ENCODE results near the gene TCF7L1. TPM values are rescaled to one million over a fixed set of nuclear protein-coding genes. Genes with fewer than 3 reads are reported as not detected.
A peak's percentile ranks its signal among the peaks of the same experiment; 100 is the strongest.
"Not testable (repeated sequence)": the region's sequence is repeated elsewhere in the genome, so short reads cannot be mapped to it uniquely, and the experiment has no call there.

The TCF7L1 gene
- total RNA-seq, 2 donors from 2014 or later, result 8.3 to 8.8 TPM

GRCh38 chr2:85323351-85323987 is 190.3 kb downstream of the TCF7L1 start:
- ATAC-seq (ENCODE audit: insufficient number of reproducible peaks, low FRiP score, low read depth) (no peak), DNase-seq (ENCODE audit: low spot score) (no peak)
- H3K4me1 ChIP-seq (ENCODE audit: control insufficient read depth in 1 of 2, low read depth in 2 of 2), result peaks cover 36 to 58% of the 10 kb centered on the region in 2 donors
- H3K9me3 ChIP-seq, result no peaks in the 10 kb centered on the region
- H3K4me3 ChIP-seq, result no peak overlapping the region
- no peaks in the 10 kb centered on the region for H3K27me3 ChIP-seq (replicated peaks; ENCODE audit: insufficient read depth)
- H3K27ac ChIP-seq, result no peak overlapping the region
- no peak for TF ChIP-seq CTCF (IDR thresholded peaks at IDR 0.05)
- peaks cover 35% of the 10 kb centered on the region for H3K36me3 ChIP-seq

- H3K9me3 ChIP-seq; DNase-seq (ENCODE audit: low spot score); H3K4me3 ChIP-seq; H3K27ac ChIP-seq; H3K27me3 ChIP-seq (replicated peaks; ENCODE audit: insufficient read depth); ATAC-seq (ENCODE audit: insufficient number of reproducible peaks, low FRiP score, low read depth): not testable (repeated sequence)
- Histone ChIP-seq H3K4me1 (ENCODE audit: control insufficient read depth in 1 of 2, low read depth in 2 of 2) (peaks cover 39 to 55% of the 10 kb centered on the region in 2 donors), H3K36me3 (peaks cover 35% of the 10 kb centered on the region)
These were observed 190.8 kb downstream of the TCF7L1 start for GRCh38 chr2:85323988-85324367.

- peaks cover 40 to 55% of the 10 kb centered on the region in 2 donors for H3K4me1 ChIP-seq (ENCODE audit: control insufficient read depth in 1 of 2, low read depth in 2 of 2)
- H3K4me3 ChIP-seq, result peak overlapping the region; percentile 84
- H3K27ac ChIP-seq, result no peak overlapping the region
- DNase-seq (ENCODE audit: low spot score), result no peak
- no peaks in the 10 kb centered on the region for H3K9me3 ChIP-seq
- peaks cover 35% of the 10 kb centered on the region for H3K36me3 ChIP-seq
- TF ChIP-seq CTCF (IDR thresholded peaks at IDR 0.05), result no peak
- no peaks in the 10 kb centered on the region for H3K27me3 ChIP-seq (replicated peaks; ENCODE audit: insufficient read depth)
- ATAC-seq (ENCODE audit: insufficient number of reproducible peaks, low FRiP score, low read depth), result no peak
These were observed 191.7 kb downstream of the TCF7L1 start for GRCh38 chr2:85324639-85325465.

DNA sequence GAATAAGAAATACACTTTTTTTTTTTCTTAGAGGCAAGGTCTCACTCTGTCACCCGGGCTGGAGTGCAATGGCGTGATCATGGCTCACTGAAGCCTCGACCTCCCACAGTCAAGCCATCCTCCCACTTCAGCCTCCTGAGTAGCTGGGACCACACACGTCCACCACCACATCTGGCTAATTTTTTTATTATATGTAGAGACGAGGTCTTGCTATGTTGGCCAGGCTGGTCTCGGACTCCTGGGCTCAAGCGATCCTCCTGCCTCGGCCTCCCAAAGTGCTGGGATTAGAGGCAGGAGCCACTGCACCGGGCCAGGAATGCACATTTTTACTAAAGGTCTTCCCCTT is 192.2 kb downstream of the TCF7L1 start:
- Histone ChIP-seq H3K9me3 (no peaks in the 10 kb centered on the region), H3K36me3 (peaks cover 35% of the 10 kb centered on the region), H3K27me3 (replicated peaks; ENCODE audit: insufficient read depth) (no peaks in the 10 kb centered on the region), H3K27ac (no peak overlapping the region), H3K4me3 (peak overlapping the region; percentile 84), H3K4me1 (ENCODE audit: control insufficient read depth in 1 of 2, low read depth in 2 of 2) (peaks cover 40 to 55% of the 10 kb centered on the region in 2 donors)
- no peak for TF ChIP-seq CTCF (IDR thresholded peaks at IDR 0.05)
- ATAC-seq (ENCODE audit: insufficient number of reproducible peaks, low FRiP score, low read depth), result no peak
- DNase-seq (ENCODE audit: low spot score), result no peak

DNA sequence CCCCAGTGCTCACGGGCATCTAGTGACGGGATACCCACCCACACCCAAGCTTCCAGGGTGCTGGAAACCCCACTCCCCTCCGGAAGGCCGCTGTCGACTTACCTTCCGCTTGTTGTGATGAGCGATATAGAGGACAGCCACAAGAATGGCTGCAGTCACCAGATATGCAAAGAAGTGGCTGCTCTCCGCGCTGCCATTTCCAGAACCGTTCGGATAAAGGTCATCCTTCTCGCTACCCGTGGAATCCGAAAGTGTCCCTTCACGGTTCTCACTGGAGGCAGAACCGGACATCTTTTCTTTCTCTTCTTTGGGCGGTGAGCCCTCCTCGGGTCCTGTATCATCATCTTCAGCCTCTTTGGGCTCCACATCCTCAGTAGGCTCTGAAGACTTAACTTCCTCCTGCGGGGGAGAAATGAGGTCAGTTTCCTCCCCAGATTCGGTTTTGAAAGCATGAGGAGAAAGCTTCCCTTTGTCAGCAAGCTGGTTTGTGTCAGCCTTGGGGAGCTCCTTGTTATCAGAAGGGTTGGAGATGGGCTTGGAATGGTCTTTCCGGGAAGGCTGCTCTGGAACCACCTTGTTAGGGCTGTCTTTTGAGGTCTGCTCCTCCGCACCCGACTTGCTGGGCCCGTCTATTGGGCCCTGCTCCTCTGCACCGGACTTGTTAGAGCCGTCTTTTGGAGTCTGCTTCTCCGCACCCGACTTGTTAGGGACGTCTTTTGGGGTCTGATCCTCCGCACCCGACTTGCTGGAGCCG is 193.4 kb downstream of the TCF7L1 start:
- no peak for ATAC-seq (ENCODE audit: insufficient number of reproducible peaks, low FRiP score, low read depth)

More for the DNA sequence above, 193.4 kb downstream of the TCF7L1 start:
- Histone ChIP-seq H3K27ac (peak overlapping the region; percentile 89 to 98), H3K27me3 (replicated peaks; ENCODE audit: insufficient read depth) (no peaks in the 10 kb centered on the region), H3K36me3 (peaks cover 29% of the 10 kb centered on the region), H3K4me3 (peak overlapping the region; percentile 84), H3K4me1 (ENCODE audit: control insufficient read depth in 1 of 2, low read depth in 2 of 2) (peaks cover 35 to 55% of the 10 kb centered on the region in 2 donors), H3K9me3 (no peaks in the 10 kb centered on the region)
- DNase-seq (ENCODE audit: low spot score), result no peak
- TF ChIP-seq CTCF (IDR thresholded peaks at IDR 0.05), result no peak
